MCF 10A (cell line): ENCODE data around the gene ELMO1. TPM values are rescaled to one million over a fixed set of nuclear protein-coding genes. Genes with fewer than 3 reads are reported as not detected.
A peak's percentile ranks its signal among the peaks of the same experiment; 100 is the strongest.

ENCODE experiments used
- BruUV-seq: library from RNA; stranded (reverse); fragments of 400-500 nt; replicated peaks from 2 replicates; lab custom pipeline; 2021; lab: Mats Ljungman, UMichigan
- CTCF ChIA-PET: fragments of 300-600 bp; sonication (Branson Sonifier 250); formaldehyde crosslinking; extraction: SDS; loops from one replicate; lab custom pipeline; 2021; ENCODE audit warnings: antibody characterized with exemption, inconsistent platforms; lab: Yijun Ruan, JAX
- POLR2A ChIA-PET: fragments of 300-600, 350-650 bp; sonication (Branson Sonifier 250); formaldehyde crosslinking; extraction: SDS; loops from one replicate; lab custom pipeline; 2020; ENCODE audit warnings: antibody characterized with exemption, inconsistent platforms; lab: Yijun Ruan, JAX
- DNase-seq: peaks from one replicate; pipeline ENCODE4 v3.0.0-alpha.2; 2018; ENCODE audit not compliant: unreplicated experiment
- H3K27ac Mint-ChIP-seq: one replicate; pipeline ENCODE4 v1.8.0; 2022; ENCODE audit warnings: mild to moderate bottlenecking, low read depth, mixed read lengths; ENCODE audit not compliant: unreplicated experiment
- H3K27me3 Mint-ChIP-seq: one replicate; pipeline ENCODE4 v1.8.0; 2022; ENCODE audit warnings: mixed read lengths; ENCODE audit not compliant: insufficient read depth, unreplicated experiment
- H3K36me3 Mint-ChIP-seq: one replicate; pipeline ENCODE4 v1.8.0; 2022; ENCODE audit warnings: mild to moderate bottlenecking, moderate library complexity, mixed read lengths; ENCODE audit not compliant: insufficient read depth, unreplicated experiment
- H3K4me1 Mint-ChIP-seq: one replicate; pipeline ENCODE4 v1.8.0; 2022; ENCODE audit warnings: mixed read lengths; ENCODE audit not compliant: insufficient read depth, unreplicated experiment
- H3K4me3 Mint-ChIP-seq: one replicate; pipeline ENCODE4 v1.8.0; 2022; ENCODE audit warnings: mild to moderate bottlenecking, moderate library complexity, mixed read lengths; ENCODE audit not compliant: unreplicated experiment
- H3K9me3 Mint-ChIP-seq: one replicate; pipeline ENCODE4 v1.8.0; 2022; ENCODE audit warnings: mixed read lengths; ENCODE audit not compliant: unreplicated experiment
- CTCF ChIP-seq: fragments of 200-600 bp; IDR thresholded peaks from one replicate; pipeline ENCODE4 v1.8.0; 2022; ENCODE audit warnings: antibody characterized with exemption, mild to moderate bottlenecking; ENCODE audit not compliant: unreplicated experiment
- intact Hi-C: fragments of 100-400 bp; cut with micrococcal nuclease; formaldehyde crosslinking; loops from 2 replicates; pipeline ENCODE4 v1.14.1; 2022
- total RNA-seq: library from RNA; stranded (reverse); gene quantifications from 2 replicates; pipeline ENCODE4 v1.2.3, GENCODE V29; 2022

Gene ELMO1
- total RNA-seq, 1 experiment from 2014 or later, result 0.30 TPM

GRCh38 chr7:37480041-37481031, 31.7 kb upstream of the ELMO1 start:
- H3K36me3 Mint-ChIP-seq, result no peaks in the 10 kb centered on the region
- H3K27ac Mint-ChIP-seq, result peak overlapping the region; percentile 58
- no peak for TF ChIP-seq CTCF
- BruUV-seq, result no TSS peak
- CTCF ChIA-PET, result interaction anchor here (0.9 kb wide), 2 partner anchors 14 to 376 kb away, joined by 3 read pairs; no protein-coding TSS in a partner anchor
- peak; percentile 70 for DNase-seq
- POLR2A ChIA-PET, result no interaction called here
- intact Hi-C loops, result no loop called here
- H3K4me1 Mint-ChIP-seq, result peaks cover 13% of the 10 kb centered on the region
- no peak overlapping the region for H3K4me3 Mint-ChIP-seq
- H3K27me3 Mint-ChIP-seq, result no peaks in the 10 kb centered on the region
- H3K9me3 Mint-ChIP-seq, result no peaks in the 10 kb centered on the region

- intact Hi-C loops, result no loop called here
Observed at GRCh38 chr7:37476881-37477450, 28.3 kb upstream of the ELMO1 start.

GRCh38 chr7:37476428-37476827, 27.8 kb upstream of the ELMO1 start:
- BruUV-seq, result no TSS peak
- TF ChIP-seq CTCF, result no peak
- CTCF ChIA-PET, result interaction anchor here (0.8 to 1.1 kb wide), 2 partner anchors 8 to 127 kb away, joined by 3 read pairs; no protein-coding TSS in a partner anchor
- Mint-ChIP-seq H3K27ac (no peak overlapping the region), H3K9me3 (no peaks in the 10 kb centered on the region), H3K36me3 (no peaks in the 10 kb centered on the region), H3K27me3 (no peaks in the 10 kb centered on the region), H3K4me1 (peaks cover 13% of the 10 kb centered on the region), H3K4me3 (no peak overlapping the region)
- no peak for DNase-seq
- intact Hi-C loops, result no loop called here
- POLR2A ChIA-PET, result no interaction called here

More at GRCh38 chr7:37476881-37477450, 28.3 kb upstream of the ELMO1 start:
- TF ChIP-seq CTCF, result no peak
- Mint-ChIP-seq H3K4me3 (no peak overlapping the region), H3K36me3 (no peaks in the 10 kb centered on the region), H3K27ac (no peak overlapping the region), H3K9me3 (no peaks in the 10 kb centered on the region), H3K4me1 (peaks cover 13% of the 10 kb centered on the region), H3K27me3 (no peaks in the 10 kb centered on the region)
- DNase-seq, result no peak
- CTCF ChIA-PET, result interaction anchor here (0.6 to 0.8 kb wide), 2 partner anchors 149 to 278 kb away, joined by 3 read pairs; no protein-coding TSS in a partner anchor
- no TSS peak for BruUV-seq
- POLR2A ChIA-PET, result interaction anchor here (0.7 kb wide), 1 partner anchor 18 kb away, joined by 3 read pairs; no protein-coding TSS in a partner anchor

GRCh38 chr7:37475646-37476045, 27.0 kb upstream of the ELMO1 start:
- ChIA-PET POLR2A (no interaction called here), CTCF (interaction anchor here (0.6 to 1.1 kb wide), 5 partner anchors 9 to 280 kb away, joined by 3 to 4 read pairs (median 3); no protein-coding TSS in a partner anchor)
- no peaks in the 10 kb centered on the region for H3K36me3 Mint-ChIP-seq

More at GRCh38 chr7:37475646-37476045, 27.0 kb upstream of the ELMO1 start:
- H3K9me3 Mint-ChIP-seq, result no peaks in the 10 kb centered on the region
- no peak overlapping the region for H3K27ac Mint-ChIP-seq
- no peaks in the 10 kb centered on the region for H3K27me3 Mint-ChIP-seq
- no peak for TF ChIP-seq CTCF
- intact Hi-C loops, result no loop called here
- no peak for DNase-seq
- no peak overlapping the region for H3K4me3 Mint-ChIP-seq
- BruUV-seq, result no TSS peak
- peaks cover 8% of the 10 kb centered on the region for H3K4me1 Mint-ChIP-seq
